Ishikawa (cell line): ENCODE measurements around the gene CTSD.

ENCODE experiments used
- RAD21 ChIP-seq: IDR thresholded peaks from 2 replicates; pipeline ENCODE4 v1.6.1; 2012; ENCODE audit warnings: low read depth
- YY1 ChIP-seq: IDR thresholded peaks from 2 replicates; pipeline ENCODE4 v1.6.1; 2012; ENCODE audit warnings: low read depth

- TF ChIP-seq YY1: no peak
- no peak for TF ChIP-seq RAD21
Observed at GRCh38 chr11:1750840-1751530, 12.7 kb downstream of the CTSD start.
